CD4-positive, alpha-beta memory T cell (primary cell): ENCODE results near the gene TYW3. TPM values are rescaled to one million over a fixed set of nuclear protein-coding genes. Genes with fewer than 3 reads are reported as not detected.

Experiments used
- CTCF ChIA-PET: fragments of 350-600 bp; sonication (Branson Sonifier 250); formaldehyde crosslinking; loops from one replicate; lab custom pipeline; 2021; ENCODE audit warnings: inconsistent platforms; ENCODE audit not compliant: partially characterized antibody; lab: Charles Lee
- POLR2A ChIA-PET: fragments of 350-600 bp; sonication (Branson Sonifier 250); formaldehyde crosslinking; loops from one replicate; lab custom pipeline; 2021; ENCODE audit not compliant: partially characterized antibody; lab: Charles Lee
- DNase-seq, 5 donors: peaks; one replicate each; pipeline versions ENCODE4 v3.0.0 to v3.0.0-alpha.2; 2020 to 2022; ENCODE audit warnings: mixed read lengths in 1 of 5
- H3K27ac ChIP-seq: one replicate; pipeline ENCODE4 v1.7.0; 2013; ENCODE audit warnings: low read depth, low read length
- H3K27me3 ChIP-seq: 2 replicates; pipeline ENCODE4 v1.7.0; 2013; ENCODE audit warnings: mild to moderate bottlenecking, low read length, moderate library complexity; ENCODE audit not compliant: insufficient read depth
- H3K36me3 ChIP-seq: 2 replicates; pipeline ENCODE4 v1.7.0; 2013; ENCODE audit warnings: mild to moderate bottlenecking, low read length, moderate library complexity; ENCODE audit not compliant: insufficient read depth
- H3K4me1 ChIP-seq: 2 replicates; pipeline ENCODE4 v1.7.0; 2013; ENCODE audit warnings: mild to moderate bottlenecking, low read length, moderate library complexity; ENCODE audit not compliant: insufficient read depth
- H3K4me3 ChIP-seq, 2 donors: one replicate each; pipeline ENCODE4 v1.7.0; 2013; ENCODE audit warnings: low read length in 2 of 2, mild to moderate bottlenecking in 1 of 2
- H3K9me3 ChIP-seq, 2 donors: one replicate each; pipeline ENCODE4 v1.7.0; 2013; ENCODE audit warnings: low read length in 2 of 2, control low read depth in 1 of 2; ENCODE audit not compliant: control insufficient read depth in 1 of 2
- H3K27ac Mint-ChIP-seq, 7 donors: one replicate each; pipeline ENCODE4 v1.8.0; 2020 to 2021; ENCODE audit warnings: mixed read lengths in 7 of 7, mild to moderate bottlenecking in 6 of 7, inconsistent platforms in 3 of 7, moderate library complexity in 3 of 7
- H3K27me3 Mint-ChIP-seq, 2 donors: one replicate each; pipeline ENCODE4 v1.8.0; 2020 to 2021; ENCODE audit warnings: mixed read lengths in 2 of 2
- H3K36me3 Mint-ChIP-seq, 2 donors: one replicate each; pipeline ENCODE4 v1.8.0; 2020 to 2021; ENCODE audit warnings: mixed read lengths in 2 of 2, inconsistent platforms in 1 of 2, mild to moderate bottlenecking in 1 of 2
- H3K4me1 Mint-ChIP-seq, 4 donors: one replicate each; pipeline ENCODE4 v1.8.0; 2020 to 2021; ENCODE audit warnings: mixed read lengths in 4 of 4, mild to moderate bottlenecking in 1 of 4
- H3K4me3 Mint-ChIP-seq, 8 donors: one replicate each; pipeline ENCODE4 v1.8.0; 2020 to 2021; ENCODE audit warnings: mixed read lengths in 8 of 8, mild to moderate bottlenecking in 7 of 8, moderate library complexity in 6 of 8, inconsistent platforms in 3 of 8
- H3K9me3 Mint-ChIP-seq, 8 donors: one replicate each; pipeline ENCODE4 v1.8.0; 2020 to 2021; ENCODE audit warnings: mixed read lengths in 8 of 8, mild to moderate bottlenecking in 5 of 8, inconsistent platforms in 3 of 8, moderate library complexity in 1 of 8
- intact Hi-C: fragments of 100-400 bp; cut with micrococcal nuclease; formaldehyde crosslinking; loops from one replicate; pipeline ENCODE4 v1.15.1; 2023
- polyA plus RNA-seq, 2 donors: library from polyadenylated mRNA; unstranded; fragments of 300-500 nt; fragmentation: Illumina TruSeq; gene quantifications; one replicate each; pipeline ENCODE4 v1.2.3, GENCODE V29; 2021
- total RNA-seq, 2 experiments: library from RNA; stranded (reverse); gene quantifications; one replicate each; pipeline ENCODE4 v1.2.3, GENCODE V29; 2021

Gene TYW3
- total and polyA plus RNA-seq, 4 experiments from 2014 or later = 7.3 to 19.9 (median 15.0) TPM

DNA sequence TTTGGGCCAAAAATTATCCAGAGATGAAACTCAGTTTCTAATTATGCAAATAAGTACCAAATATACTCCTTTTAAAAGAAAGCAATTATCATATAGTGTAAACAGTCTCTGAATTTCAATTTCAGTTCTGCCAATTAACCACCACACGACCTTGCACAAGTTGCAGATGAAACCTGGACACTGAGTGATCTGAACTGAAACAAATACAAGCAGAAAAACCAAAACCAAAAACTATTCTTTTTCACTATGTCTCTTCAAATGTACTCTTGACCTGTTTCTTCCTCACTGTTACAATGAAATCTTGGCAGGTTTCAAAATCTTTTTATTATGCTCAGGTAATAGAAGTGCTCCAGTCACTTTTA, 79.2 kb downstream of the TYW3 start:
- no peaks in the 10 kb centered on the region for H3K27me3 Mint-ChIP-seq
- no peaks in the 10 kb centered on the region for H3K36me3 Mint-ChIP-seq
- no peak overlapping the region for H3K4me3 ChIP-seq
- H3K9me3 ChIP-seq = no peaks in the 10 kb centered on the region
- no peak overlapping the region for H3K4me3 Mint-ChIP-seq
- no peaks in the 10 kb centered on the region for H3K4me1 ChIP-seq
- intact Hi-C loops = no loop called here
- H3K27ac Mint-ChIP-seq = no peak overlapping the region
- no peak for DNase-seq
- H3K9me3 Mint-ChIP-seq = no peaks in the 10 kb centered on the region
- H3K36me3 ChIP-seq = no peaks in the 10 kb centered on the region
- no peaks in the 10 kb centered on the region for H3K4me1 Mint-ChIP-seq
- H3K27ac ChIP-seq = no peak overlapping the region
- ChIA-PET POLR2A (no interaction called here), CTCF (no interaction called here)
- H3K27me3 ChIP-seq = no peaks in the 10 kb centered on the region

Other genes with a start within 250 kb of the TYW3 start
- not detected for gene LRRC53, start 220.5 kb upstream of the TYW3 start, total RNA-seq
- not detected for gene LRRC53, start 220.5 kb upstream of the TYW3 start, polyA plus RNA-seq
- not detected for gene ERICH3, start 59.4 kb upstream of the TYW3 start, total RNA-seq
- gene ERICH3, start 59.4 kb upstream of the TYW3 start, polyA plus RNA-seq = not detected
- gene CRYZ, start 102 bp upstream of the TYW3 start, total RNA-seq = 10 to 100 TPM; 18.4 to 19.1 TPM
- gene CRYZ, start 102 bp upstream of the TYW3 start, polyA plus RNA-seq = 10 to 100 TPM; 55.6 to 66.9 TPM